ENCODE results near the gene SDF4.
"Not testable (repeated sequence)": the region's sequence is repeated elsewhere in the genome, so short reads cannot be mapped to it uniquely, and the experiment has no call there.

The SDF4 gene

DNA sequence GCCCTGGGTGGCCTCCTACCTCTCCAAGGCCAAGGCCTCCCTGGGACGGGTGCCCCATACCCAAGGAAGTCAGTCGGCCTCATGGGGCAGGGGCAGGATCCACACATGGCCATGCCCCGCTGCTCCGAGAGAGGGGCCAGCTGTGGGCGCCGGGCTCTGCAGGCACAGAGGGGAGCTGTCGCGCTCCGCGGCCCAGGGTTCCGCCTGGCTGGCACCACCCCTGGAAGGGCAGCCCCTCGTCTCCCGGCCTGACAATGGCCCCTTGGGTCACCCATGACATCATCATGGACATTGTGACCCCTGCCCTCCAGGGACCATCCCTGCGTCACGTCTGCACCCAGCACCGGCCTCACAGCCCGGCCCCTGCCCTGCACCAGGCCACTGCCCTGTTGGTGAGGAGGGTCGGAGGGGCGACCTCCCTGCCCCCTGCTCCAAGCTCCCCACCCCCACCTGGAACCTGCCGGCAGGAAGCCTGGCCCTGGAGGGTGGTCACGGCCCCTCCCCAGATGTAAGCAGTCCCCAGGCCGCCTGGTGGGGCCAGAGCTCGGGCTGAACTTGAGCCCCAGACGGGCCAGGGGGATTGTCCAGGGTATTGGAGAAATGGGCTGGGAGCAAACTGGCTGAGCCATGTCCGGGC, 52.3 kb downstream of the SDF4 start:
- DNase-seq (ENCODE audit: low read depth), result no peak

- DNase-seq (ENCODE audit: low read depth), result no peak
These were observed 52.9 kb downstream of the SDF4 start for GRCh38 chr1:1178794-1179331.

GRCh38 chr1:1177452-1178206, 54.2 kb downstream of the SDF4 start:
- no peak for DNase-seq (ENCODE audit: low read depth)

DNA sequence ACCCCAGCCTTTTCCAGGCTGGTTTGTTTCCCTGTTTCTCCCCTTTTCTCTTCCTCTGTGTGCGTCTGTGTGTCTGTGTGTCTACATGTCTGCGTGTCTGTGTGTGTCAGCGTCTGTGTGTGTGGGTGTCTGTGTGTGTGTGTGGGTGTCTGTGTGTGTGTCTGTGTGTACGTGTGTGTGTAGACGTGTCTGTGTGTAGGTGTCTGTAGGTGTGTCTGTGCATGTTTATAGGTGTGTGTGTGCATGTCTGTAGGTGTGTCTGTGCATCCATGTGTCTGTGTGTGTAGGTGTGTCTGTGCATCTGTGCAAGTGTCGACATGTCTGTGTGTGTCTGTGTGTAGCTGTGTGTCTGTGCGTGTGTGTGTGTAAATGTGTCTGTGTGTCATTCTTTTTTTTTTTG, 54.9 kb downstream of the SDF4 start:
- DNase-seq (ENCODE audit: low read depth), result no peak

DNA sequence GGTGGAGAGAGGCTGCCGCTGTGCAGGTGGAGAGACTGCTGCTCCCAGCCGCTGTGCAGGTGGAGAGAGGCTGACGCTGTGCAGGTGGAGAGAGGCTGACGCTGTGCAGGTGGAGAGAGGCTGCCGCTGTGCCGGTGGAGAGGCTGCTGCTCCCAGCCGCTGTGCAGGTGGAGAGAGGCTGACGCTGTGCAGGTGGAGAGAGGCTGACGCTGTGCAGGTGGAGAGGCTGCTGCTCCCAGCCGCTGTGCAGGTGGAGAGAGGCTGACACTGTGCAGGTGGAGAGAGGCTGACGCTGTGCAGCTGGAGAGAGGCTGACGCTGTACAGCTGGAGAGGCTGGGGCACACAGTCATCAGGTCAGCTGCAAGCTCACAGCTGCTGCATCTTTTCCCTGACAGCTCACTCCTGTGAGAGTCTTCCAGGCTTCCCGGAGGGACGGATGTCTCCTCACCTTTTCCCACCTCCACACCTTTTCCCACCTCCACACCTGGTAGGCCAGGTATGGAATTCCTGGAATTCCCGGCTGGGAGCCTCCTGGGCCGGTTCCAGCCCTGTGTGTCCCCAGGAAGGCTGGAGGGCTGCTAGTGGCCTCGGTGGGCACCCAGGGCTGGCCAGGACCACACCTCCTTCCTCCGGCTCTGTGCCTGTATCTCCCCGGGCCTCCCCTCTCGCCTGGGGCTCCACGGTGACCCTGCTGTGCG, 55.6 kb downstream of the SDF4 start:
- DNase-seq (ENCODE audit: low read depth), result not testable (repeated sequence)

DNA sequence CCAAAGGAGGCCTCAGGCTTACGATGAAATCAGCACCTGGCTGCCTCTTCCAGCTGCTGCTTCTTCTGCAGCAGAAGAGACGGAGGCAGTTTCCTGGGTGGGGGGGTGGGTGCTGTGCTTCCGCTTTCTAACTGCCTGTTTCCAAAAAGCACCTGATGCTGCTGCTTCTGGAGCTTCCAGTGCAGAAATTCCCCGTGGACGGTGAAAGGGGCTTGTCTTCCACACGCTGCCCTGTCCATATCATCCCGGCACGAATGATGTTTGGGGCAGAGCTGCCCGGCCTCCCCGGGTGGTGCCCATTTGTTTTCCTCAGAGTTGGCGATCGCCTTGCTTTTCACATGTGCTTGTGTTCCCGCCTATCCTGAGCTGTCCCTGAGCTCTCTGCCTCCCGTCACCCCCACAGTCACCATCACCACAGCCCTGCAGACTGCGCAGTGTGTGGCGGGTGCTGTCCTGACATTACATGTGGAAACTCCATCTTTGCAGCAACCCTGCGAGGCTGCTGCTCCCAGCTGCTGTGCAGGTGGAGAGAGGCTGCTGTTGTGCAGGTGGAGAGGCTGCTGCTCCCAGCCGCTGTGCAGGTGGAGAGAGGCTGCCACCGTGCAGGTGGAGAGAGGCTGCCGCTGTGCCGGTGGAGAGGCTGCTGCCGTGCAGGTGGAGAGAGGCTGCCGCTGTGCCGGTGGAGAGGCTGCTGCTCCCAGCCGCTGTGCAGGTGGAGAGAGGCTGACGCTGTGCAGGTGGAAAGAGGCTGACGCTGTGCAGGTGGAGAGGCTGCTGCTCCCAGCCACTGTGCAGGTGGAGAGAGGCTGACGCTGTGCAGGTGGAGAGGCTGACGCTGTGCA, 56.4 kb downstream of the SDF4 start:
- no peak for DNase-seq (ENCODE audit: low read depth)

- DNase-seq (ENCODE audit: low read depth), result no peak
These were observed 57.9 kb downstream of the SDF4 start, which contains the start of gene TTLL10 for GRCh38 chr1:1173793-1174415. Gene TTLL10, plus strand, starts transcription at chr1:1173880. Its CDS starts 5,336 bp downstream, at chr1:1179216.

DNA sequence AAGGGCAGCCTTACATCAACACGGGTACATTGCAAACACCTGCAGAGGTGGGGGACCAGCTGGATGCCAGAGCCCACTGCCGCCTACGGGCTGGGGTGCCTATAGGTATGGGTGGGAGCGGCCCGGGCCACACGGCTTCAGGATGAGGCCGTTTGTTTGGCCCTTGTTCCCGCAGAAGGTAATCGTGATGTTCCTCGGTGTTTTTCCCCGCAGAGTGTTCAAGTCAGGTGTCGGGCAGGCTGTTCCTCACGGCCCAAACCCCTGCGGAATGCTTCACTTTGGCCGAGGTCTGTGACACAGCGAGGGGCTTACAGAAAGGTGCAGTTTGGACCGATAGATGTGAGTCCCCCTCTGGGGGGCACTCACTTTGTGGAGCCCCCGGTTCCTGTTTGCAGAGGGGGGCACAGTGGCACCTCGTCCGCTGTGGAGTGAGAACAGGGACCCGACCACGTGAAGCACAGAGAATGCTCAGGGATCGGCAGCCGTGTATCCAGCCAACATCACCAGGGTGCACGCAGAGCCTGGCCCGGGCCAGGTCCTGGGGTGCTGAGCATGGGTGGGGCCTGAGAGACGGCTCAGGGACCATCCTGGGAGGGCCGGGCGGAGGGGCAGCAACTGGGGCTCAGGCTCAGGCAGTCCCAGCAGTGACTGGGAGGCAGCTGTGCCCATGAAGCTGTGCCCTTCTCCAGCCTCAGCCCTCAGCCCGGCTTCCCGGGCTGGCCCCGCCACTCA, 58.6 kb downstream of the SDF4 start:
- DNase-seq (ENCODE audit: low read depth), result no peak

GRCh38 chr1:1171546-1172340, 60.1 kb downstream of the SDF4 start:
- no peak for DNase-seq (ENCODE audit: low read depth)

- DNase-seq (ENCODE audit: low read depth), result no peak
These were observed 60.6 kb downstream of the SDF4 start for GRCh38 chr1:1171161-1171545.

- no peak for DNase-seq (ENCODE audit: low read depth)
These were observed 61.3 kb downstream of the SDF4 start for GRCh38 chr1:1170215-1171091.

- DNase-seq (ENCODE audit: low read depth), result no peak
These were observed 62.2 kb downstream of the SDF4 start for GRCh38 chr1:1169429-1170214.

DNA sequence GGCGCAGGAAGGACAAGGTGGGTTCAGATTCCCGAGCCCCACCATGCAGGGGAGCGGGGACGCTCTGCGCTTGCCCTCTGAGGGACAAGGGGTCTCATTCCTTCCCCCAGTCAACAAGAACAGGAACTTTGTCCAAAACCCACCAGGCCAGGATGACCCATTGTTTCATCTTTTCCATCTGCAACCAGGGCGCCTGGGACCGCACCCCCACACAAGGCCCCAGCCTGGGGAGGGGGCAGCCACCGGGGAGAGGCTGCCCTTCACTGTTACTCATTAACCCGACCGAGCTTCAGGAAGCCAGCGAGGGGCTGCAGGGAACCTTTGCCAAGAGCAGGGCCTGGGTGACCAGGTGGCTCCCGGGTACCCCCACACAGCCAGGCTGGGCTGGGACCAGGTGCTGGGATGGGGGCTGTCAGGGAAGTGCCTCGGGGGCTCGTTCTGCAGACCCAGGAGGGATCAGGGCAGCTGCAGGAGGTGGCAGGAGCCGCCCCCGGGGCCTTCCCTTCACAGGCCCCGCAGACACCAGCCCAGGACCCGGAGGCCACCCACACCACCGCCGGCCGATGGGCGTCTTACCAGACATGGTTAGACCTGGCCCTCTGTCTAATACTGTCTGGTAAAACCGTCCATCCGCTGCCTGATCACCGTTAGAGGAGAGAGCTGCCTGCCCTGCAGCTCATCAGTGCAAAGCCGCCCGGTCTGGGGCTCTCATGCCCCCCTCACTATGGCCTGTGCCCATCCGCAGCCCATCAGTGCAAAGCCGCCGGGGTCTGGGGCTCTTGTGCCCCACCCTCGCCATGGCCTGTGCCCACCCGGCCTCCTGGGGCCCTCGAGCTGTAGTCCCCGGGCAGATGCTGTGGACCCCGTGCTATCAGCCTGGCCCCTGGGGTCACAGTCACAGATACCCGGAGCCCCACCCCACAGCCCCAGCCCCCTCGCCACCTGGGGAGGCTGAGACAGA, 63.1 kb downstream of the SDF4 start:
- DNase-seq (ENCODE audit: low read depth), result no peak

DNA sequence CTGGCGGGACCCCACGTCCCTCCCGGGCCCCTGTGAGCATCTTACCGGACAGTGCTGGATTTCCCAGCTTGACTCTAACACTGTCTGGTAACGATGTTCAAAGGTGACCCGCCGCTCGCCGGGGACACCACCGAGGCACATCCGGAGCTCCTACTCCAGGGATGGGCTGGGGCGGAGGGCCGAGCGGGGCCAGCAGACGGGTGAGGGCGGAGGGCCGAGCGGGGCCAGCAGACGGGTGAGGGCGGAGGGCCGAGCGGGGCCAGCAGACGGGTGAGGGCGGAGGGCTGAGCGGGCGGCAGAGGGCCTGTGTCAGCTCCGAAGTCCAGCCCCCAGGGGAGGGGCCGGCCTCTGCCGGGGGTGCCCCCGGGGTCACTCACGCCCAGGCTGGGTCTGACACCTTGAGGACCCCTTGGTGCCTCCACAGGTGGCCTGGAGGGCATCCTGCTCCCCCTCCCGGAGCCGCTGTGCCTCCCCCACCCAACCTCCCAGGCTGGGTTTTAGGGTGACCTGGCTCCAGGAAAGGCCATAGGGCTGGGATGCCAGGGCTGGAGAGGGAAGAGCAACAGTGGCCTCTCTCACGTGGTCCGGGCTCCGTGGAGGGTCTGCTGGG, 63.9 kb downstream of the SDF4 start:
- no peak for DNase-seq (ENCODE audit: low read depth)

GRCh38 chr1:1167398-1167821, 64.4 kb downstream of the SDF4 start:
- DNase-seq (ENCODE audit: low read depth), result no peak

All from activated T-cell treated with anti-CD3 and anti-CD28 coated beads for 24 hours (primary cell).